ENCODE results near the gene SPINK8. TPM values are rescaled to one million over a fixed set of nuclear protein-coding genes. Genes with fewer than 3 reads are reported as not detected.

SPINK8 gene
- total and polyA plus RNA-seq, 2 of the 4 experiments (the other 2 are of a cell fraction) = not detected

DNA sequence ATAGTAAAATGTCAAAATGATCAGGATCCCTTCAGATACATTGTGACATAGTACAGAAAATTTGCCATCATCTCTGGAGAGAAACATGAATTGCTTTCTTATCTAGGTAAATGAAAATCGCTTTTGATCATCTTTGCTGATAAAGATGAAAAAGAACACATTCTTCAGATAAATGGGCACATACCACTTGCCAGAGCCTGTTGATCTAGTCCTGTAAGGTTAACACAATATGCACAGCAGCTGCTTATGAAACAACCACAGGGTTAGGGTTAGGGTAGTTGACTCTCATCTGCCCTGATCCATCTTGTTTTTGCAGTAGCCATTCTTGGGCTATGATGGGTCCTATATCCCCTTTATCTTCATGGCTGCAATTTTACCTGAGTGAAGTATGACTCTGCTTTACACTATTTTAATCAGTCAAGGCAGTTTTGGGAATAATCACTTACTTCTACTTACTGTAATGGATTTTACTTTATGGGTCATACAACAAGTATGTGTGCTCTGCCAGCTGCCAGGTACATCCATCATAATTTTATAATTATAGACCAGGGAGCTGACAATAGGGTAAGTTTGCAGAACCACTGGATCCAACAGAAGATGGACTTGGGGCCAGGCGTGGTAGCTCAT, 12.6 kb upstream of the SPINK8 start:
- Histone ChIP-seq H2BK5ac (ENCODE audit: low read depth, low read length, poor library complexity, severe bottlenecking) (no peak overlapping the region), H2AFZ (replicated peaks; ENCODE audit: low read length, poor library complexity) (no peak overlapping the region), H2AK5ac (ENCODE audit: low read depth, low read length) (no peak overlapping the region), H3K4ac (ENCODE audit: low read depth, low read length) (no peak overlapping the region), H3K27me3 (ENCODE audit: control insufficient read depth, insufficient read depth, low read length) (peaks cover 6% of the 10 kb centered on the region), H3K4me1 (ENCODE audit: control insufficient read depth, insufficient read depth, low read length) (no peaks in the 10 kb centered on the region), H3K9me3 (ENCODE audit: control insufficient read depth, insufficient read depth, low read length) (no peaks in the 10 kb centered on the region), H3K9ac (ENCODE audit: low read depth, low read length) (no peak overlapping the region), H2BK15ac (ENCODE audit: low read depth, low read length) (no peak overlapping the region), H3K14ac (replicated peaks; ENCODE audit: low read depth, low read length) (no peak overlapping the region), H2BK120ac (ENCODE audit: low read depth, low read length) (no peak overlapping the region), H4K20me1 (ENCODE audit: insufficient read depth, low read length) (no peaks in the 10 kb centered on the region), H3K36me3 (ENCODE audit: control insufficient read depth, insufficient read depth, low read length) (no peaks in the 10 kb centered on the region), H2BK20ac (ENCODE audit: low read depth, low read length) (no peak overlapping the region), H3K4me3 (ENCODE audit: insufficient read depth, low read depth, low read length) (no peak overlapping the region), H3K27ac (ENCODE audit: insufficient read depth, low read length) (no peak overlapping the region), H3K79me1 (ENCODE audit: low read depth in 1 of 2, low read length in 2 of 2) (no peaks in the 10 kb centered on the region), H4K91ac (ENCODE audit: insufficient read depth, low read depth, low read length) (no peak overlapping the region), H3K18ac (ENCODE audit: low read depth, low read length) (no peak overlapping the region), H4K8ac (ENCODE audit: low read depth in 2 of 2, low read length in 2 of 2) (no peak overlapping the region), H3K23ac (ENCODE audit: low read depth, low read length) (no peak overlapping the region), H3K4me2 (ENCODE audit: low read depth, low read length) (no peak overlapping the region), H3K56ac (ENCODE audit: extremely low read depth, insufficient read depth, low read length) (no peak overlapping the region), H3K9me1 (ENCODE audit: insufficient read depth, low read length) (no peaks in the 10 kb centered on the region), H2AK9ac (replicated peaks; ENCODE audit: low read depth, low read length, poor library complexity) (no peak overlapping the region), H4K5ac (ENCODE audit: low read depth, low read length) (no peak overlapping the region)
- DNase-seq (no peak), ATAC-seq (ENCODE audit: low read depth) (no peak)
- TF ChIP-seq MAFK (IDR thresholded peaks at IDR 0.05; ENCODE audit: low read depth, low read length) (no peak), NFE2L2 (IDR thresholded peaks at IDR 0.05; ENCODE audit: low read depth, low read length) (no peak)
- in situ Hi-C loops (cut with MboI; ENCODE audit: low sequenced_read_pairs) (no loop called here), dilution Hi-C loops (cut with HindIII; ENCODE audit: low sequenced_read_pairs, unreplicated experiment) (no loop called here), intact Hi-C loops (cut with micrococcal nuclease) (no loop called here)
- no TSS peak for BruUV-seq (replicated peaks)
- CTCF ChIA-PET = no interaction called here
- WGBS, 2 experiments (ENCODE audit: extremely low coverage in 2 of 2, insufficient read length in 1 of 2) = no CpG with 5 or more reads among the region's 2 CpGs
- POLR2A ChIA-PET (ENCODE audit: unreplicated experiment) = no interaction called here
